ENCODE measurements around the gene MIEF2. TPM values are rescaled to one million over a fixed set of nuclear protein-coding genes. Genes with fewer than 3 reads are reported as not detected.

MIEF2 gene
- total and polyA plus RNA-seq, 2 experiments from 2014 or later = 37.3 to 101 TPM

DNA sequence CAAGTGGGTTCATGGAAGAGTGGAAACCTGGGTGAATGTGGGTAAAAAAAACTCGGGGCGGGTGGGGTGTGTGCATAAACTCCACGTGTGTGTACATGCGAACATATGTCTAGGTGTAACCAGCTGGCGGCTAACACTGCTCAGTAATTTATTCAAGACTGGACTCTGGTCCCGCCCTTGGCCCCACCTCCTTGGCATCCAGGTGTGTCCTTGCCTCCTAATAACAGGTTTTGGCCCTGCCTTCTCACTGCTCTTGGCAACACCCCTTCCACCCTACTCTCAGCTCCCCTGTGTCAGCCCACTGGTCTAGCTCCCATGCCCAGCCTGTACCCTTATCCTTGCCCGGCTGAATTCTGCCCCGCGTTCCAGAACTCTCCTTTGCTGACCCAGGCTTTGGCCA lies 10.2 kb upstream of the MIEF2 start:
- Histone ChIP-seq H3K4me1 (ENCODE audit: low read depth) (no peaks in the 10 kb centered on the region), H3K36me3 (peaks cover 51% of the 10 kb centered on the region), H3K9me3 (ENCODE audit: low read depth) (no peaks in the 10 kb centered on the region), H3K27ac (no peak overlapping the region), H3K4me3 (no peak overlapping the region), H3K27me3 (no peaks in the 10 kb centered on the region)
- no peak for DNase-seq (ENCODE audit: low read depth in 1 of 2, low spot score in 1 of 2)
- TF ChIP-seq, protein P1, sequence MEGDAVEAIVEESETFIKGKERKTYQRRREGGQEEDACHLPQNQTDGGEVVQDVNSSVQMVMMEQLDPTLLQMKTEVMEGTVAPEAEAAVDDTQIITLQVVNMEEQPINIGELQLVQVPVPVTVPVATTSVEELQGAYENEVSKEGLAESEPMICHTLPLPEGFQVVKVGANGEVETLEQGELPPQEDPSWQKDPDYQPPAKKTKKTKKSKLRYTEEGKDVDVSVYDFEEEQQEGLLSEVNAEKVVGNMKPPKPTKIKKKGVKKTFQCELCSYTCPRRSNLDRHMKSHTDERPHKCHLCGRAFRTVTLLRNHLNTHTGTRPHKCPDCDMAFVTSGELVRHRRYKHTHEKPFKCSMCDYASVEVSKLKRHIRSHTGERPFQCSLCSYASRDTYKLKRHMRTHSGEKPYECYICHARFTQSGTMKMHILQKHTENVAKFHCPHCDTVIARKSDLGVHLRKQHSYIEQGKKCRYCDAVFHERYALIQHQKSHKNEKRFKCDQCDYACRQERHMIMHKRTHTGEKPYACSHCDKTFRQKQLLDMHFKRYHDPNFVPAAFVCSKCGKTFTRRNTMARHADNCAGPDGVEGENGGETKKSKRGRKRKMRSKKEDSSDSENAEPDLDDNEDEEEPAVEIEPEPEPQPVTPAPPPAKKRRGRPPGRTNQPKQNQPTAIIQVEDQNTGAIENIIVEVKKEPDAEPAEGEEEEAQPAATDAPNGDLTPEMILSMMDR (IDR thresholded peaks at IDR 0.05; ENCODE audit: low read depth, low read length) = no peak

DNA sequence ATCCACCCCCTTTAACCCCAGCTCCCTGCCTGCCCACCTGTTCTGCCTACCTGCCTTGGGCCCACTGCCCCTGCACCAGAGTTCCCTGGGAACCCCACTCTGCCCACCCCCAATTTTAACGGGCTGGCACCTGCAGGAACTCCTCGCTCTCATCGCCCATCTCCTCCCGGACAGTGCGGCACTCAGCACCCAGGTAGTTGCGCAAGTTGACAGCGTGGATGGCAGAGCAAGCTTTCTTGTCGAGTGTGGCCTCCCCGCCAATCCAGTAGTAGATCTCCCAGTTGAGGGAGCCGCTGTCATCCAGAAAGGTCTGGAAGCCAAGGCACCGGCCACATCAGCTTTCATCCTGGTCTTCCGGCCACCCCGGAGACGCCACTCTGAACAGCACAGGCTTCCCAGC lies 9.8 kb upstream of the MIEF2 start:
- no peak overlapping the region for H3K4me3 ChIP-seq
- peaks cover 50% of the 10 kb centered on the region for H3K36me3 ChIP-seq
- H3K9me3 ChIP-seq (ENCODE audit: low read depth) = no peaks in the 10 kb centered on the region
- no peaks in the 10 kb centered on the region for H3K4me1 ChIP-seq (ENCODE audit: low read depth)
- TF ChIP-seq, protein P1 (IDR thresholded peaks at IDR 0.05; ENCODE audit: low read depth, low read length) = no peak
- no peaks in the 10 kb centered on the region for H3K27me3 ChIP-seq
- no peak for DNase-seq (ENCODE audit: low read depth in 1 of 2, low spot score in 1 of 2)
- H3K27ac ChIP-seq = no peak overlapping the region

DNA sequence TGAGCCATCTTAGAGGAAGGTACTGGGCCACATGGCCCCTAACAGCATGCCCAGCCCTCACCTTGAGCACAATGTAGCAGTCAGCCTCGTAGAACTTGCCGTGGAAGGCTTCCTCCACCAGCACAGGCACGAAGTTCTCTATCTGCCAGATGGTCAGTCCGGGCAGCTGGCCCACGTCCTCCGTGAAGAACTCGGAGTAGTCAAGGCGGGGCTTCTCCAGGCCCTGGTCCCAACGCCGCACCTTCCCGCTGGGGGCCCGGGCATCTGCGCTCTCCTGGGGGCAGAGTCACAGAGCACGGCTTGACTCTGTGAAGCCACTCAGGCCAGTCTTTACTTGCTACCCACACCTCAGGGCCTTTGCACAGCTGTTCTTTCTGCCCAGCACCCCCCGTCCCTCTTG lies 9.3 kb upstream of the MIEF2 start:
- H3K27ac ChIP-seq = no peak overlapping the region
- peaks cover 49% of the 10 kb centered on the region for H3K36me3 ChIP-seq
- H3K9me3 ChIP-seq (ENCODE audit: low read depth) = no peaks in the 10 kb centered on the region
- H3K27me3 ChIP-seq = no peaks in the 10 kb centered on the region
- TF ChIP-seq, protein P1 (IDR thresholded peaks at IDR 0.05; ENCODE audit: low read depth, low read length) = no peak
- no peak overlapping the region for H3K4me3 ChIP-seq
- H3K4me1 ChIP-seq (ENCODE audit: low read depth) = no peaks in the 10 kb centered on the region
- DNase-seq (ENCODE audit: low read depth in 1 of 2, low spot score in 1 of 2) = no peak

DNA sequence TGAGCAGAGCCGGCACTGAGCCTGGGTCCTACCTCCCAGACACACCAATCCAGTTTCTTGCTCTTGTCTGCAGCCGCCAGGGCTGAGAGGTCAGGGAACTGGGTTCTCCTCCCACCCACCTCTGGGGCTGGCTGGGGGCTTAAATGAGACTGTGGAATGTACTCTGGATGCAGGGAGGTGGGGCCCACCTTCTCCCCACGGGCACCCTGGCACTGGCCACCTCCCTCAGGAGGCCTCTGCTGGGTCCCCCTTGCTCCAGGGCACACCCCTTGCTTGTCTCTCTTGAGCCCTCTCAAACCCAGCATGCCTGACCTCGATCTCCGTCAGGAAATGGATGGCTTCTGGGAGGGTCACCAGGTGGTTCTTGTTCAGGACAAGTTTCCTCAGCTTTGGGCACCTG lies 8.3 kb upstream of the MIEF2 start:
- H3K4me1 ChIP-seq (ENCODE audit: low read depth) = peaks cover 4% of the 10 kb centered on the region

DNA sequence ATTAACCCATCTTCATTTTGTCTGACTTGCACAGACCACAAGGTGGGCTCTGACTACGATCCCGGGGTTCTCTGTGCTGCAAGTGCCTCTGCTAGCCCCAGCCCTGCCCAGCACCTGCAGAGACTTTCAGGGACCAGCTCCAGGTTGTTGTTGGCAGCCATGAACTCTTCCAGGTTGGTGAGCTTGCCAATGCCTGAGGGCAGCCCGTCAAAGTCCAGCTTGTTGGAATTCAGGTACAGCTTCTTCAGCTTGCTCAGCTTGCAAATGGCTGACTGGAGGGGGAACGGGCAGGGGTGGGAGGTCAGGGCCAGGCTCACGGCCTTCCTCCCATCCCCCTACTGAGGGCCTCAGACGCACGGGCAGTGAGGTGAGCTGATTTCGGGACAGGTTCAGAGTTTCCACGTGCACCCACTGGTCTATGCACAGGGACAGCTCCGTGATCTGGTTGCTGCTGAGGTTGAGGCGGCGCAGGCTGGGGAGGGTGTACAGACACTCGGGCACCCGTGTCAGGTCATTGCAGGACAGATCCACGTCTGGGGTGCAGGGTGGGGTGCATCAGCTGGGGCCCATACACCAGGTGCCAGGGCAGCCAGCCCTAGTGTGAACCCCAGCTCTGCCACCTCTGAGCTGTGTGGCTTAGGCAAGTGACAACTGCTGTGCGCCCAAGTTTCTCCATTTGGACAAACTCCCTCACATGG lies 7.1 kb upstream of the MIEF2 start:
- TF ChIP-seq, protein P1 (IDR thresholded peaks at IDR 0.05; ENCODE audit: low read depth, low read length) = no peak
- Histone ChIP-seq H3K27ac (no peak overlapping the region), H3K27me3 (no peaks in the 10 kb centered on the region), H3K4me1 (ENCODE audit: low read depth) (peaks cover 8% of the 10 kb centered on the region), H3K9me3 (ENCODE audit: low read depth) (no peaks in the 10 kb centered on the region), H3K36me3 (peaks cover 47% of the 10 kb centered on the region), H3K4me3 (no peak overlapping the region)
- no peak for DNase-seq (ENCODE audit: low read depth in 1 of 2, low spot score in 1 of 2)

More for the DNA sequence above, 8.3 kb upstream of the MIEF2 start:
- Histone ChIP-seq H3K4me3 (no peak overlapping the region), H3K27me3 (no peaks in the 10 kb centered on the region), H3K36me3 (peaks cover 51% of the 10 kb centered on the region), H3K9me3 (ENCODE audit: low read depth) (no peaks in the 10 kb centered on the region), H3K27ac (no peak overlapping the region)
- TF ChIP-seq, protein P1 (IDR thresholded peaks at IDR 0.05; ENCODE audit: low read depth, low read length) = no peak
- DNase-seq (ENCODE audit: low read depth in 1 of 2, low spot score in 1 of 2) = no peak
